Muscle layer of duodenum (tissue), 2 donors: ENCODE results near the gene SPRR2A.
"Not testable (repeated sequence)": the region's sequence is repeated elsewhere in the genome, so short reads cannot be mapped to it uniquely, and the experiment has no call there.

ENCODE experiments used
- H3K27ac ChIP-seq: one replicate; pipeline ENCODE4 v1.7.0; 2013; ENCODE audit warnings: mild to moderate bottlenecking, low read length
- H3K27me3 ChIP-seq: one replicate; pipeline ENCODE4 v1.7.0; 2013; ENCODE audit warnings: low read depth, mild to moderate bottlenecking, control low read depth, low read length
- H3K36me3 ChIP-seq, 2 donors: one replicate each; pipeline ENCODE4 v1.7.0; 2013; ENCODE audit warnings: low read length in 2 of 2, control low read depth in 1 of 2, mild to moderate bottlenecking in 1 of 2; ENCODE audit not compliant: insufficient read depth in 2 of 2, control insufficient read depth in 1 of 2
- H3K4me1 ChIP-seq, 2 donors: one replicate each; pipeline ENCODE4 v1.7.0; 2013; ENCODE audit warnings: low read length in 2 of 2, mild to moderate bottlenecking in 2 of 2, control low read depth in 1 of 2, moderate library complexity in 1 of 2; ENCODE audit not compliant: insufficient read depth in 2 of 2, control insufficient read depth in 1 of 2
- H3K4me3 ChIP-seq, 2 donors: one replicate each; pipeline ENCODE4 v1.7.0; 2013; ENCODE audit warnings: low read length in 2 of 2, low read depth in 1 of 2, mild to moderate bottlenecking in 1 of 2
- H3K9me3 ChIP-seq, 2 donors: one replicate each; pipeline ENCODE4 v1.7.0; 2013; ENCODE audit warnings: low read length in 2 of 2, control low read depth in 1 of 2, mild to moderate bottlenecking in 1 of 2; ENCODE audit not compliant: control insufficient read depth in 1 of 2
- donor health status: healthy.

The SPRR2A gene

DNA sequence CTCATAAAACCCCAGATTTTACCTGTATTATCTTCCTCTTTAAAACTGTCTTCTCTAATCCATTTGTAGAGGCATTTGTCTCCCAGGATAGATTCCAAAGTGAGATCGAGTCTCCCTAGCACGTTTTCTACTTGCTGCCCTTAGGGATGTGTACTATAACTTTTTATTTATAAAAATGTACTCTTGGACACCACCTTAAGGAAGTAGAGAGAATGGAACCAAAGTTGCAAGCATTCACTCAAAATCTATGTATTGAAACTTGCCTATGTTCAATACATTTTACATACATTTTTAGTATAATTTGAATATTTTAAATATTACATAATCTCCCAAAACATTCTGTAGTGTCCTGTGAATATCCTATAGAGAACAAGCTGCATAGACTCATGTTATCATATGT, 842 bp upstream of the SPRR2A start:
- H3K9me3 ChIP-seq: peaks cover 0 to 3% of the 10 kb centered on the region in 2 donors
- H3K27ac ChIP-seq: no peak overlapping the region
- H3K27me3 ChIP-seq: no peaks in the 10 kb centered on the region

GRCh38 chr1:153056111-153056510, 1.2 kb downstream of the SPRR2A start:
- H3K36me3 ChIP-seq, H3K27ac ChIP-seq, H3K4me3 ChIP-seq, H3K27me3 ChIP-seq, H3K9me3 ChIP-seq, H3K4me1 ChIP-seq: not testable (repeated sequence)

More for the DNA sequence above, 842 bp upstream of the SPRR2A start:
- H3K36me3 ChIP-seq: no peaks in the 10 kb centered on the region
- H3K4me1 ChIP-seq: no peaks in the 10 kb centered on the region
- H3K4me3 ChIP-seq: no peak overlapping the region

DNA sequence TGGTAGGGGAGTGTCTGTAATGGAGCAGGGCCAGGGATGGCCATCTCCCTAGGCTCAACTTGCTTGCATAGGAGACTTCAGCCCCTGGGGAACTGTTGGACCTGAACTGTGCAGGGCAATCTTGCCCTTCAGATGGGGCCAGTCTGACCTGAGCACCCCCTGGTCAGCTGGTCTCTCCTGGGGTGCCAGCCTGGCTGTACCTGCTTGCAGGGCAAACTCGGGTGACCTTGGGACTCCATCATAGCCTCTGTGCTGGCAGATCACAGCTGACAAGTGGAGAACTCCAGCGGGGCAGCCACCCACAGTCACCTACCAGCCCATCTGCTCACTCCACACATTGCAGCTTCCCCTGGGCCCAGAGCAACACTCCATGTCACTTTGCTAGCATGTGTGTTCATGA, 8.1 kb downstream of the SPRR2A start:
- H3K36me3 ChIP-seq: no peaks in the 10 kb centered on the region
- H3K27me3 ChIP-seq: no peaks in the 10 kb centered on the region
- no peak overlapping the region for H3K27ac ChIP-seq
- H3K9me3 ChIP-seq: peaks cover 0 to 5% of the 10 kb centered on the region in 2 donors
- H3K4me3 ChIP-seq: no peak overlapping the region
- H3K4me1 ChIP-seq: no peaks in the 10 kb centered on the region

GRCh38 chr1:153040950-153041631, 16.2 kb downstream of the SPRR2A start, which contains the start of gene SPRR2D:
Gene SPRR2D (minus strand): TSS chr1:153041120. CDS start chr1:153040346, 774 bp downstream.
- Histone ChIP-seq H3K27ac (no peak within 1 kb of the TSS), H3K36me3 (no peaks in the 10 kb centered on the region), H3K27me3 (no peaks in the 10 kb centered on the region), H3K4me3 (no peak within 1 kb of the TSS), H3K9me3 (no peaks in the 10 kb centered on the region), H3K4me1 (no peaks in the 10 kb centered on the region)

GRCh38 chr1:153035211-153035610, 22.1 kb downstream of the SPRR2A start:
- H3K4me1 ChIP-seq: no peaks in the 10 kb centered on the region
- H3K36me3 ChIP-seq: no peaks in the 10 kb centered on the region
- H3K27me3 ChIP-seq: no peaks in the 10 kb centered on the region
- no peak overlapping the region for H3K27ac ChIP-seq
- H3K4me3 ChIP-seq: no peak overlapping the region
- no peaks in the 10 kb centered on the region for H3K9me3 ChIP-seq

- Histone ChIP-seq H3K4me1 (no peaks in the 10 kb centered on the region), H3K4me3 (no peak overlapping the region), H3K9me3 (peaks cover 0 to 2% of the 10 kb centered on the region in 2 donors), H3K36me3 (no peaks in the 10 kb centered on the region), H3K27me3 (no peaks in the 10 kb centered on the region), H3K27ac (no peak overlapping the region)
Measured at GRCh38 chr1:153032677-153033308, 24.5 kb downstream of the SPRR2A start.

- H3K4me1 ChIP-seq: no peaks in the 10 kb centered on the region
- no peaks in the 10 kb centered on the region for H3K27me3 ChIP-seq
- H3K4me3 ChIP-seq: no peak overlapping the region
- peaks cover 0 to 2% of the 10 kb centered on the region in 2 donors for H3K9me3 ChIP-seq
- H3K27ac ChIP-seq: no peak overlapping the region
- no peaks in the 10 kb centered on the region for H3K36me3 ChIP-seq
Measured at GRCh38 chr1:153032073-153032472, 25.2 kb downstream of the SPRR2A start.

- Histone ChIP-seq H3K27ac (no peak within 1 kb of the TSS), H3K27me3 (no peaks in the 10 kb centered on the region), H3K36me3 (no peaks in the 10 kb centered on the region), H3K4me3 (no peak within 1 kb of the TSS), H3K9me3 (peaks cover 0 to 2% of the 10 kb centered on the region in 2 donors), H3K4me1 (no peaks in the 10 kb centered on the region)
Measured at GRCh38 chr1:153030895-153031294, 26.4 kb downstream of the SPRR2A start, which contains the start of gene SPRR1B. Gene SPRR1B (plus strand): TSS chr1:153031203. CDS start chr1:153032346, 1,143 bp downstream.

GRCh38 chr1:153028766-153029165, 28.5 kb downstream of the SPRR2A start:
- Histone ChIP-seq H3K36me3 (no peaks in the 10 kb centered on the region), H3K27ac (no peak overlapping the region), H3K9me3 (peaks cover 0 to 2% of the 10 kb centered on the region in 2 donors), H3K27me3 (no peaks in the 10 kb centered on the region), H3K4me3 (no peak overlapping the region), H3K4me1 (no peaks in the 10 kb centered on the region)

- Histone ChIP-seq H3K36me3 (no peaks in the 10 kb centered on the region), H3K27ac (no peak overlapping the region), H3K27me3 (no peaks in the 10 kb centered on the region)
Measured at GRCh38 chr1:153025797-153026196, 31.5 kb downstream of the SPRR2A start.

GRCh38 chr1:153024413-153024812, 32.9 kb downstream of the SPRR2A start:
- no peak overlapping the region for H3K27ac ChIP-seq
- no peaks in the 10 kb centered on the region for H3K27me3 ChIP-seq
- H3K4me3 ChIP-seq: no peak overlapping the region
- peaks cover 0 to 2% of the 10 kb centered on the region in 2 donors for H3K9me3 ChIP-seq
- no peaks in the 10 kb centered on the region for H3K4me1 ChIP-seq
- H3K36me3 ChIP-seq: no peaks in the 10 kb centered on the region

More at GRCh38 chr1:153025797-153026196, 31.5 kb downstream of the SPRR2A start:
- H3K9me3 ChIP-seq: peaks cover 0 to 2% of the 10 kb centered on the region in 2 donors
- H3K4me3 ChIP-seq: no peak overlapping the region
- no peaks in the 10 kb centered on the region for H3K4me1 ChIP-seq
